Measurements from ENCODE around the gene CNKSR3. TPM values are rescaled to one million over a fixed set of nuclear protein-coding genes. Genes with fewer than 3 reads are reported as not detected.

CNKSR3 gene
- total and polyA plus RNA-seq, 2 of the 8 experiments (the other 6 are each of a cell fraction or from before 2014, with no cell fraction given): 1.2 to 6.2 TPM

DNA sequence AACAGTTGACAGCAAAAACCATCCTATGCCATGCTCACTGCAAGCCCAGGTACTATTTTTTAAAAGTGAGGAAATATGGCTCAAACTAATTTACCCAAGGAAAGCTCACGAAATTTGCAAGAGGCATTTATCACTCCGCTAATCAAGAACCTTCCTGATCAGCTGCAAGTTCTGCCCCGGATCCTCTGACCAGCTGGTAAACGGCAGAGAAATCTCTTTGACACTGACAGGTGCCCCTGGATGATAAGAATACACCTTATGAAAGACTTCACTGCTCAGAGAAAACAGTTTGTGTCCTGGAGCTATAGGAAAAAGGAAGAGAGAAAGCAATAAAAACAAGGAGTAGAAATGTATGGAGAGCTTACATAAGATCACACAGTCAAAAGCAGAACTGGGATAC lies 6.4 kb downstream of the CNKSR3 start:
- DNase-seq (ENCODE audit: low read depth in 1 of 2, low spot score in 2 of 2): no peak
- POLR2A ChIA-PET (ENCODE audit: partially characterized antibody): interaction anchor here (0.8 to 1.1 kb wide), 2 partner anchors 13 to 33 kb away, joined by 3 read pairs; no protein-coding TSS in a partner anchor
- 68% methylated on average over 4 of the region's 4 CpGs; no CpG with 5 or more reads in 1 of the 2 experiments for WGBS, 2 experiments (ENCODE audit: extremely low coverage in 1 of 2, insufficient coverage in 1 of 2, insufficient read length in 1 of 2, insufficient replicate concordance in 2 of 2, low coverage in 1 of 2, low lambda C conversion rate in 2 of 2, missing lambda C conversion rate in 1 of 2)

More for the DNA sequence above, 6.4 kb downstream of the CNKSR3 start:
- Histone ChIP-seq H4K20me1 (replicated peaks in 1 of 2; ENCODE audit: control insufficient read depth in 1 of 2, insufficient read depth in 2 of 2, low read length in 2 of 2) (peaks cover 4 to 26% of the 10 kb centered on the region in 2 experiments), H3K4me3 (ENCODE audit: extremely low read depth in 1 of 4, insufficient read depth in 2 of 4, low read depth in 3 of 4, low read length in 4 of 4) (no peak overlapping the region), H3K18ac (ENCODE audit: extremely low read depth, low read length) (no peak overlapping the region), H4K8ac (ENCODE audit: extremely low read depth, insufficient read depth, low read length) (no peak overlapping the region), H4K5ac (ENCODE audit: insufficient read length, low read depth, low read length) (no peak overlapping the region), H3K79me2 (ENCODE audit: control insufficient read depth in 1 of 2, insufficient read depth in 2 of 2, low read length in 2 of 2) (peaks cover 0 to 14% of the 10 kb centered on the region in 2 experiments; a peak in 3 of 4 replicates), H3K56ac (replicated peaks; ENCODE audit: insufficient read length, low read depth, low read length) (no peak overlapping the region), H3K9ac (replicated peaks in 1 of 4; ENCODE audit: extremely low read depth in 1 of 4, low read depth in 3 of 4, low read length in 3 of 4) (no peak overlapping the region), H3K4ac (replicated peaks; ENCODE audit: insufficient read length, low read depth, low read length) (no peak overlapping the region), H3K36me3 (ENCODE audit: control insufficient read depth in 2 of 4, insufficient read depth in 4 of 4, low read length in 3 of 4) (peaks cover 0 to 4% (median 1%) of the 10 kb centered on the region in 4 experiments; a peak in 2 of 8 replicates), H2BK15ac (ENCODE audit: low read length) (no peak overlapping the region), H4K91ac (replicated peaks; ENCODE audit: insufficient read length, low read length) (no peak overlapping the region), H2AK5ac (ENCODE audit: low read depth, low read length) (no peak overlapping the region), H2AFZ (ENCODE audit: low read length) (no peak overlapping the region), H3K14ac (ENCODE audit: insufficient read length) (no peak overlapping the region), H3K27me3 (replicated peaks in 1 of 4; ENCODE audit: control insufficient read depth in 3 of 4, extremely low read depth in 1 of 4, insufficient read depth in 3 of 4, low read length in 3 of 4) (peaks cover 21 to 57% (median 44%) of the 10 kb centered on the region in 4 experiments), H3K9me3 (ENCODE audit: insufficient read depth in 2 of 2, low read depth in 1 of 2, low read length in 1 of 2) (no peaks in the 10 kb centered on the region; a peak in 1 of 4 replicates), H3K23ac (ENCODE audit: insufficient read length) (no peak overlapping the region), H2BK20ac (ENCODE audit: low read length) (no peak overlapping the region), H3K23me2 (ENCODE audit: low read depth, low read length) (no peaks in the 10 kb centered on the region; the same call in 1 of the 2 replicates), H2BK5ac (ENCODE audit: low read depth, low read length) (no peak overlapping the region), H2BK12ac (ENCODE audit: low read depth, low read length) (no peak overlapping the region), H3K4me2 (ENCODE audit: insufficient read depth in 1 of 2, low read depth in 2 of 2, low read length in 2 of 2) (peak overlapping the region in 1 of 2 experiments; percentile 18; a peak in 1 of 4 replicates), H2BK120ac (replicated peaks; ENCODE audit: low read depth, low read length) (no peak overlapping the region), H3K4me1 (replicated peaks in 1 of 4; ENCODE audit: control insufficient read depth in 3 of 4, insufficient read depth in 4 of 4, low read length in 3 of 4) (peaks cover 1 to 11% (median 7%) of the 10 kb centered on the region in 4 experiments; a peak in 6 of 7 replicates), H3K27ac (ENCODE audit: low read depth, low read length) (no peak overlapping the region), H3K79me1 (ENCODE audit: low read depth, low read length) (0 out of 2 replicates have a peak, but pooled peaks cover 2% of the 10 kb centered on the region)
- no peak for FAIRE-seq
- no peak for TF ChIP-seq MAX (IDR thresholded peaks at IDR 0.05)
- 0 out of 4 replicates have a peak, but pooled peaks of 1 of the 2 experiments have one; percentile 58 for TF ChIP-seq SIN3A (conservative IDR thresholded peaks at IDR 0.05 in 1 of 2, IDR thresholded peaks at IDR 0.05 in 1 of 2; ENCODE audit: low read depth in 1 of 2, low read length in 2 of 2)
- TF ChIP-seq HDAC6 (IDR thresholded peaks at IDR 0.05; ENCODE audit: low read depth, low read length): no peak
- no peak for TF ChIP-seq KDM5A (IDR thresholded peaks at IDR 0.05; ENCODE audit: low read length)
- TF ChIP-seq SAP30 (IDR thresholded peaks at IDR 0.05; ENCODE audit: insufficient read depth, insufficient replicate concordance, low read length): no peak
- CTCF ChIA-PET (ENCODE audit: partially characterized antibody): interaction anchor here (0.6 to 2.2 kb wide), 5 partner anchors 14 to 1741 kb away, joined by 3 to 7 read pairs (median 3); no protein-coding TSS in a partner anchor
